AG09319 (cell line): Measurements from ENCODE around the gene GORAB.

Experiments used
- DNase-seq: peaks from one replicate; pipeline ENCODE4 v3.0.0-alpha.2; 2010; ENCODE audit warnings: low read depth; ENCODE audit errors: extremely low read depth
- CTCF ChIP-seq: IDR thresholded peaks from 2 replicates; pipeline ENCODE4 v1.5.1; 2011; ENCODE audit warnings: low read depth, mild to moderate bottlenecking, inconsistent platforms, low read length, moderate library complexity

GORAB gene

GRCh38 chr1:170503665-170504064, 28.3 kb upstream of the GORAB start:
- DNase-seq, result no peak
- no peak for TF ChIP-seq CTCF

- DNase-seq, result no peak
- TF ChIP-seq CTCF, result no peak
These were observed 21.8 kb upstream of the GORAB start for GRCh38 chr1:170510163-170510562.

GRCh38 chr1:170511038-170511437, 20.9 kb upstream of the GORAB start:
- no peak for TF ChIP-seq CTCF
- no peak for DNase-seq

- TF ChIP-seq CTCF, result no peak
- no peak for DNase-seq
These were observed 18.8 kb upstream of the GORAB start for GRCh38 chr1:170513138-170513537.

GRCh38 chr1:170518185-170518834, 13.7 kb upstream of the GORAB start:
- no peak for TF ChIP-seq CTCF
- no peak for DNase-seq

GRCh38 chr1:170518965-170519364, 13.0 kb upstream of the GORAB start:
- no peak for DNase-seq
- no peak for TF ChIP-seq CTCF

GRCh38 chr1:170520601-170521000, 11.4 kb upstream of the GORAB start:
- TF ChIP-seq CTCF, result no peak
- DNase-seq, result no peak
